ENCODE measurements around the gene HLA-DQA2.

GRCh38 chr6:32761072-32761471, 19.9 kb downstream of the HLA-DQA2 start:
- TF ChIP-seq CTCF (optimal IDR thresholded peaks at IDR 0.05 in 1 of 3, IDR thresholded peaks at IDR 0.05 in 1 of 3, conservative IDR thresholded peaks at IDR 0.05 in 1 of 3; ENCODE audit: extremely low read depth in 1 of 3, insufficient read depth in 2 of 3, low read length in 3 of 3) (no peak), EZH2 (IDR thresholded peaks at IDR 0.05; ENCODE audit: low read length) (no peak)
